ENCODE results near the gene TCP11.

Gene TCP11

GRCh38 chr6:35149891-35150566 is 8.9 kb upstream of the TCP11 start:
- Histone ChIP-seq H3K36me3 (ENCODE audit: control insufficient read depth in 2 of 2, insufficient read depth in 2 of 2, low read length in 2 of 2) (no peaks in the 10 kb centered on the region), H3K9ac (ENCODE audit: low read depth in 1 of 2, low read length in 2 of 2) (no peak overlapping the region), H3K27me3 (ENCODE audit: control insufficient read depth in 2 of 2, insufficient read depth in 2 of 2, low read length in 2 of 2) (no peaks in the 10 kb centered on the region), H3K9me3 (ENCODE audit: control insufficient read depth in 2 of 2, low read length in 2 of 2) (no peaks in the 10 kb centered on the region), H3K27ac (ENCODE audit: low read depth in 2 of 2, low read length in 2 of 2) (no peak overlapping the region), H3K4me1 (ENCODE audit: control insufficient read depth in 2 of 2, insufficient read depth in 2 of 2, low read length in 2 of 2) (no peaks in the 10 kb centered on the region), H3K4me3 (ENCODE audit: low read length in 2 of 2) (no peak overlapping the region)

DNA sequence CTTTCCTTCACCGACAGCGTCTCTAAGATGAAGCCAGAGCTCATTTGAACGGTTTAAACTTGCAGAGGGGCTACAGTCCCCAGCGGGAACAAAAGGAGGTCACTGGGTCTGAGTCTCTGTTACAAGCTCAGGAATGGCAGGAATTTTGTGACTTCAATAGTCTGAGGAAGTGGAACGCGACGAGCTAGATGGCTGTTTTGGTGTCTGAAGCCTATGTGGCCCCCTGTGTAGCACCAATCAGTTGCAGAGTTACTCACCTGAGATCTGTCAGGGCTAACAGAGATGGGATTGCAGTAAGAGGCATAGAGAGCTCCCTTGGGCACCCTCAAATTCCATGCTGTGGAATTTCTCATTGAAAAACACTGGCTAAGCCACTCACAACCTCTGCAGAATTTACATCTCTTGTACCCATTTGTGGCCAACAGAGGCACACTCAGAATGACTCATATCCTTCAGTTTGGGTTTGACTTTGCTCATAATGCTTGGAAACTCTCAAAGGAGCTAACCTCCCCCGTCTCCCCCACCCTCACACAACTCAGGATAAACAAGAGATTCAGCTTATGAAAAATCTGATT is 7.1 kb upstream of the TCP11 start:
- H3K4me1 ChIP-seq (ENCODE audit: control insufficient read depth in 2 of 2, insufficient read depth in 2 of 2, low read length in 2 of 2) = no peaks in the 10 kb centered on the region
- no peak overlapping the region for H3K4me3 ChIP-seq (ENCODE audit: low read length in 2 of 2)
- H3K27me3 ChIP-seq (ENCODE audit: control insufficient read depth in 2 of 2, insufficient read depth in 2 of 2, low read length in 2 of 2) = no peaks in the 10 kb centered on the region
- H3K36me3 ChIP-seq (ENCODE audit: control insufficient read depth in 2 of 2, insufficient read depth in 2 of 2, low read length in 2 of 2) = no peaks in the 10 kb centered on the region
- H3K9ac ChIP-seq (ENCODE audit: low read depth in 1 of 2, low read length in 2 of 2) = no peak overlapping the region
- no peaks in the 10 kb centered on the region for H3K9me3 ChIP-seq (ENCODE audit: control insufficient read depth in 2 of 2, low read length in 2 of 2)
- no peak overlapping the region for H3K27ac ChIP-seq (ENCODE audit: low read depth in 2 of 2, low read length in 2 of 2)

DNA sequence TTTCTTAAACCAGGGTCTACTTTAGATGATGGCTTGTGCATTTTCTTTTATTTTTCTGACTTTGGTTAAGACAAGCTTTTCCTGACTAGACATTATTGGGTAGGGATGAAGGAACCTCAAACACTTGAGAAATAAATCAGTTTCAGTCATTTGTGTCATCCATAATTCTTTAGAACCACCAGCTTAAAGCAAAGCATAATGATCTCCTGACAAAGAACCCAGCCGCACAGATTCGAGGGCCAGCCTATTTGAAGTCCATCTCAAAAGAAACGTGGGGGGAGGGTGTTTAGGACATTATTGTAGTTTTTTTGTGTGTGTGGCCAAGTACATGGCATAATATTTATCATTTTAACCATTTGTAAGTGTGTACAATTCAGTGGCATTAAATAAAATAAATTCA is 6.3 kb upstream of the TCP11 start:
- no peaks in the 10 kb centered on the region for H3K4me1 ChIP-seq (ENCODE audit: control insufficient read depth in 2 of 2, insufficient read depth in 2 of 2, low read length in 2 of 2)
- H3K36me3 ChIP-seq (ENCODE audit: control insufficient read depth in 2 of 2, insufficient read depth in 2 of 2, low read length in 2 of 2) = no peaks in the 10 kb centered on the region
- no peak overlapping the region for H3K9ac ChIP-seq (ENCODE audit: low read depth in 1 of 2, low read length in 2 of 2)
- no peak overlapping the region for H3K4me3 ChIP-seq (ENCODE audit: low read length in 2 of 2)
- H3K27me3 ChIP-seq (ENCODE audit: control insufficient read depth in 2 of 2, insufficient read depth in 2 of 2, low read length in 2 of 2) = no peaks in the 10 kb centered on the region
- H3K27ac ChIP-seq (ENCODE audit: low read depth in 2 of 2, low read length in 2 of 2) = no peak overlapping the region
- H3K9me3 ChIP-seq (ENCODE audit: control insufficient read depth in 2 of 2, low read length in 2 of 2) = no peaks in the 10 kb centered on the region

DNA sequence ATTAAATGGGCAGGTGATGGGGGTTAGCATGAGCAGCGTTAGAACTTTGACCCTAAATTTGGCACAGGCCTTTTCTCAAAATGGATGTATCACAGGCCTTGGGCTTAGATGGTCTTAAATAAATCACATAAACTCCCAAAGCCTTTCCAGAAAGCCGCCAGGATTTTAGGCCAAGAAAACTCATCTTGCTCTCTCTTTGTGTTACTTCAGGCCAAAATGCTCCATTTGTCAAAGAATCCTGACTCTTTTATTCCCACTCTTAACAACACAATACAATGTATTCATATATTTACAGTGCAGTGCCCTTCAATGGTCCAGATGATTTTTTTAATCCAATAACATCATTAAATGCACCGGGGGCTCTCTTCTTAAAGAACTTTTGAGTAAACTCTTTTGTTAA is 5.9 kb upstream of the TCP11 start:
- Histone ChIP-seq H3K36me3 (ENCODE audit: control insufficient read depth in 2 of 2, insufficient read depth in 2 of 2, low read length in 2 of 2) (no peaks in the 10 kb centered on the region), H3K4me1 (ENCODE audit: control insufficient read depth in 2 of 2, insufficient read depth in 2 of 2, low read length in 2 of 2) (no peaks in the 10 kb centered on the region), H3K27ac (ENCODE audit: low read depth in 2 of 2, low read length in 2 of 2) (no peak overlapping the region), H3K4me3 (ENCODE audit: low read length in 2 of 2) (no peak overlapping the region), H3K9ac (ENCODE audit: low read depth in 1 of 2, low read length in 2 of 2) (no peak overlapping the region), H3K27me3 (ENCODE audit: control insufficient read depth in 2 of 2, insufficient read depth in 2 of 2, low read length in 2 of 2) (no peaks in the 10 kb centered on the region), H3K9me3 (ENCODE audit: control insufficient read depth in 2 of 2, low read length in 2 of 2) (no peaks in the 10 kb centered on the region)

DNA sequence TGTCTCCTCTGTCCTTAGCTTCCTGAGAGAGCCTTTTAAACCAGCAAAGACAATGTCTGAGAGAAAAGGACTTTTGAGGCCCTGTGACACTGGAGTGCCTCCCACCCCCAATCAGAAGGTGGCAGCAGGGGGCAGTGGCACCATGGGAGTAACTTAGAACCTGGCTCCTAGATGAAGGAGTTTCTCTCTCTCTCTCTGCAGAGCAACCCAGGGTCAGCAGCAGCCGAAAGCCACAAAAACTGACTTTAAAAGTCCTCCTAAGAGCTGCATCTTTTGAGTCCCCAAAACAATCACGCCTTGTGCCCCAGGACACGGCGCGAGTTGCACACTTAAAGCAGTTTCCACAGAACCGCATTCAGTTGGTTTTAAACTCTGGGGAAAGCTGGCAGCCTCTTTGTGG is 5.3 kb upstream of the TCP11 start:
- Histone ChIP-seq H3K9ac (ENCODE audit: low read depth in 1 of 2, low read length in 2 of 2) (no peak overlapping the region), H3K4me3 (ENCODE audit: low read length in 2 of 2) (no peak overlapping the region), H3K4me1 (ENCODE audit: control insufficient read depth in 2 of 2, insufficient read depth in 2 of 2, low read length in 2 of 2) (peaks cover 0 to 2% of the 10 kb centered on the region in 2 donors), H3K27ac (ENCODE audit: low read depth in 2 of 2, low read length in 2 of 2) (no peak overlapping the region), H3K36me3 (ENCODE audit: control insufficient read depth in 2 of 2, insufficient read depth in 2 of 2, low read length in 2 of 2) (no peaks in the 10 kb centered on the region), H3K27me3 (ENCODE audit: control insufficient read depth in 2 of 2, insufficient read depth in 2 of 2, low read length in 2 of 2) (no peaks in the 10 kb centered on the region), H3K9me3 (ENCODE audit: control insufficient read depth in 2 of 2, low read length in 2 of 2) (no peaks in the 10 kb centered on the region)

GRCh38 chr6:35145757-35146156 is 4.6 kb upstream of the TCP11 start:
- H3K27ac ChIP-seq (ENCODE audit: low read depth in 2 of 2, low read length in 2 of 2) = no peak overlapping the region
- H3K27me3 ChIP-seq (ENCODE audit: control insufficient read depth in 2 of 2, insufficient read depth in 2 of 2, low read length in 2 of 2) = no peaks in the 10 kb centered on the region

GRCh38 chr6:35142588-35143569 is 1.7 kb upstream of the TCP11 start:
- no peak overlapping the region for H3K27ac ChIP-seq (ENCODE audit: low read depth in 2 of 2, low read length in 2 of 2)
- H3K9me3 ChIP-seq (ENCODE audit: control insufficient read depth in 2 of 2, low read length in 2 of 2) = no peaks in the 10 kb centered on the region

More at GRCh38 chr6:35145757-35146156, 4.6 kb upstream of the TCP11 start:
- Histone ChIP-seq H3K4me3 (ENCODE audit: low read length in 2 of 2) (no peak overlapping the region), H3K4me1 (ENCODE audit: control insufficient read depth in 2 of 2, insufficient read depth in 2 of 2, low read length in 2 of 2) (peaks cover 2 to 5% of the 10 kb centered on the region in 2 donors), H3K9me3 (ENCODE audit: control insufficient read depth in 2 of 2, low read length in 2 of 2) (no peaks in the 10 kb centered on the region), H3K9ac (ENCODE audit: low read depth in 1 of 2, low read length in 2 of 2) (no peak overlapping the region), H3K36me3 (ENCODE audit: control insufficient read depth in 2 of 2, insufficient read depth in 2 of 2, low read length in 2 of 2) (no peaks in the 10 kb centered on the region)

DNA sequence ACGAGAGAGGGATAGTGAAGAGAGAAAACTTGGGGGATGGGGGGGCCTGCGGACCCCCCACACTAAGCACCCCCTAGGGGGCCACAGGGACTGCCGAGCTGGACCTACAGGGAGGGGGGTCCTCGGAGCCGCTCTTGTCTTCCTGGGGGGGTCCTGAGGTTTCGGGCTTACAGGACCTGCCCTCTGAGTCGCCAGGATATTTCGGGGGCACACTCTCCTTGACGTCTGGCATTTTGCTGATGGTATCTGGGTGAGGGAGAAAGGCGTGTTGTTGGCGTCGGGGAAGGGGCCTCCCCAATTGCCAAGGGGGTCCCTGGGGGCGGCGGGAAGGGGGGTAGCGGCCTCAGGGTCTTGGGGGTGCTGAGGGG is 516 bp downstream of the TCP11 start:
- Histone ChIP-seq H3K4me1 (ENCODE audit: control insufficient read depth in 2 of 2, insufficient read depth in 2 of 2, low read length in 2 of 2) (peaks cover 5% of the 10 kb centered on the region in 2 donors), H3K9me3 (ENCODE audit: control insufficient read depth in 2 of 2, low read length in 2 of 2) (no peaks in the 10 kb centered on the region), H3K27ac (ENCODE audit: low read depth in 2 of 2, low read length in 2 of 2) (no peak overlapping the region), H3K4me3 (ENCODE audit: low read length in 2 of 2) (no peak overlapping the region), H3K27me3 (ENCODE audit: control insufficient read depth in 2 of 2, insufficient read depth in 2 of 2, low read length in 2 of 2) (no peaks in the 10 kb centered on the region), H3K36me3 (ENCODE audit: control insufficient read depth in 2 of 2, insufficient read depth in 2 of 2, low read length in 2 of 2) (no peaks in the 10 kb centered on the region), H3K9ac (ENCODE audit: low read depth in 1 of 2, low read length in 2 of 2) (no peak overlapping the region)

More at GRCh38 chr6:35142588-35143569, 1.7 kb upstream of the TCP11 start:
- Histone ChIP-seq H3K9ac (ENCODE audit: low read depth in 1 of 2, low read length in 2 of 2) (no peak overlapping the region), H3K27me3 (ENCODE audit: control insufficient read depth in 2 of 2, insufficient read depth in 2 of 2, low read length in 2 of 2) (no peaks in the 10 kb centered on the region), H3K4me1 (ENCODE audit: control insufficient read depth in 2 of 2, insufficient read depth in 2 of 2, low read length in 2 of 2) (peaks cover 5% of the 10 kb centered on the region in 2 donors), H3K36me3 (ENCODE audit: control insufficient read depth in 2 of 2, insufficient read depth in 2 of 2, low read length in 2 of 2) (no peaks in the 10 kb centered on the region), H3K4me3 (ENCODE audit: low read length in 2 of 2) (no peak overlapping the region)

DNA sequence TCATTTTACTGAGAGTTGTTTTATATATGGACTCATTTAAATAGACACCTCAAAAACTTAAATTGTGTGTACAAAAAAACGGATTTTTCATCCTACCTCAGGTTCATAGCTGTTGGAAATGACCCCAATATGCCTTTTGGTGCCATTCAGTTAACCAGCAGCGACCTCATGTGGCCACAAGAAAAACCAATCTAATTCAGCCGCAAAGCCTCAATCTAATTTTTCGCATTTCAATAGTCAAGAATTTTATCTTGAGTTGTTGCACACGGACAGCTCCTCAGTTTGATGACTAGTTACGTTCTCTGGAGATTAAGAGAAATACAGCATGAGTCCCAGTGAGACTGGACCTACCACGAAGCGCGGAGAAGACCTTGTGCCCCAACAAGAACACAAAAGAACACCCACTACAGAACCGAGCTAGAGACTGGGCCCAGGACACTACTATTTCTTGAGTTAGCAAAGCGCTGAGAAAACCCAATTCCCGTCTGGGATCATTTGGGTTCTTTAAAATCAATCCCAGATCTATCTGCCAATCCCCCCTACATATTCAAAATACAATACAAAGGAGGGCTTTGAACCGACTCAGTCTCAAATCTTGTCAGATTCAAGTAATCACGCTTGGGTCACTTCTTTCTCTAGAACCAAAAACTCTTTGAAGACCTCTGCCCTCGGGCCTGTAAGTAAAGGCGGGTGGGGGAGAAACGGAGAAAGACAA is 1.1 kb downstream of the TCP11 start:
- H3K4me3 ChIP-seq (ENCODE audit: low read length in 2 of 2) = no peak overlapping the region
- peaks cover 5% of the 10 kb centered on the region in 2 donors for H3K4me1 ChIP-seq (ENCODE audit: control insufficient read depth in 2 of 2, insufficient read depth in 2 of 2, low read length in 2 of 2)
- no peak overlapping the region for H3K9ac ChIP-seq (ENCODE audit: low read depth in 1 of 2, low read length in 2 of 2)
- no peaks in the 10 kb centered on the region for H3K9me3 ChIP-seq (ENCODE audit: control insufficient read depth in 2 of 2, low read length in 2 of 2)
- no peaks in the 10 kb centered on the region for H3K36me3 ChIP-seq (ENCODE audit: control insufficient read depth in 2 of 2, insufficient read depth in 2 of 2, low read length in 2 of 2)
- H3K27me3 ChIP-seq (ENCODE audit: control insufficient read depth in 2 of 2, insufficient read depth in 2 of 2, low read length in 2 of 2) = no peaks in the 10 kb centered on the region
- no peak overlapping the region for H3K27ac ChIP-seq (ENCODE audit: low read depth in 2 of 2, low read length in 2 of 2)
